Measurements from ENCODE around the gene FRMD1. TPM values are rescaled to one million over a fixed set of nuclear protein-coding genes. Genes with fewer than 3 reads are reported as not detected.

FRMD1 gene
- total and polyA plus RNA-seq, 2 donors (not counting 1 experiment from before 2014, with no cell fraction given) = not detected

- Mint-ChIP-seq H3K27ac (no peak overlapping the region), H3K9me3 (ENCODE audit: insufficient read depth) (no peaks in the 10 kb centered on the region), H3K4me1 (no peaks in the 10 kb centered on the region), H3K27me3 (no peaks in the 10 kb centered on the region), H3K4me3 (no peak overlapping the region)
- Histone ChIP-seq H3K9me3 (ENCODE audit: control extremely low read depth in 1 of 3, control insufficient read depth in 2 of 3, insufficient read depth in 1 of 3, low read length in 2 of 3) (peaks cover 0 to 14% (median 0%) of the 10 kb centered on the region in 3 donors), H3K27ac (ENCODE audit: low read length in 2 of 2) (no peak overlapping the region), H3K4me3 (ENCODE audit: control extremely low read depth in 1 of 5, extremely low read depth in 1 of 5, insufficient read depth in 1 of 5, low read depth in 2 of 5, low read length in 4 of 5) (no peak overlapping the region), H3K36me3 (replicated peaks in 1 of 2; ENCODE audit: control extremely low read depth in 1 of 2, control insufficient read depth in 1 of 2, extremely low read depth in 1 of 2, insufficient read depth in 2 of 2, low read length in 1 of 2) (no peaks in the 10 kb centered on the region), H3K4me2 (replicated peaks; ENCODE audit: low read depth, low read length, poor library complexity, severe bottlenecking) (no peak overlapping the region), H3K27me3 (replicated peaks in 1 of 4; ENCODE audit: control extremely low read depth in 1 of 4, control insufficient read depth in 3 of 4, insufficient read depth in 4 of 4, low read length in 3 of 4) (no peaks in the 10 kb centered on the region), H4K20me1 (ENCODE audit: control insufficient read depth, insufficient read depth, low read length, poor library complexity, severe bottlenecking) (no peaks in the 10 kb centered on the region), H3K79me2 (ENCODE audit: control insufficient read depth, insufficient read depth, low read length) (no peaks in the 10 kb centered on the region), H3K4me1 (ENCODE audit: control insufficient read depth in 2 of 2, insufficient read depth in 2 of 2, low read length in 2 of 2) (no peaks in the 10 kb centered on the region), H3K9ac (ENCODE audit: low read length) (no peak overlapping the region), H2AFZ (ENCODE audit: insufficient read depth, low read depth, low read length, poor library complexity, severe bottlenecking) (no peak overlapping the region)
- ChIA-PET CTCF (no interaction called here), POLR2A (no interaction called here)
- ATAC-seq (ENCODE audit: low read depth) (no peak), DNase-seq (no peak)
- WGBS (ENCODE audit: insufficient coverage) = 70% methylated on average over 16 of the region's 17 CpGs
- no peak for TF ChIP-seq CTCF (IDR thresholded peaks at IDR 0.05)
- TF ChIP-seq EZH2 (IDR thresholded peaks at IDR 0.05; ENCODE audit: borderline replicate concordance, insufficient read depth, low read depth, low read length, poor library complexity, severe bottlenecking) = no peak
- intact Hi-C loops (cut with micrococcal nuclease) = no loop called here
Observed at GRCh38 chr6:168082860-168083513, 4.0 kb upstream of the FRMD1 start.

DNA sequence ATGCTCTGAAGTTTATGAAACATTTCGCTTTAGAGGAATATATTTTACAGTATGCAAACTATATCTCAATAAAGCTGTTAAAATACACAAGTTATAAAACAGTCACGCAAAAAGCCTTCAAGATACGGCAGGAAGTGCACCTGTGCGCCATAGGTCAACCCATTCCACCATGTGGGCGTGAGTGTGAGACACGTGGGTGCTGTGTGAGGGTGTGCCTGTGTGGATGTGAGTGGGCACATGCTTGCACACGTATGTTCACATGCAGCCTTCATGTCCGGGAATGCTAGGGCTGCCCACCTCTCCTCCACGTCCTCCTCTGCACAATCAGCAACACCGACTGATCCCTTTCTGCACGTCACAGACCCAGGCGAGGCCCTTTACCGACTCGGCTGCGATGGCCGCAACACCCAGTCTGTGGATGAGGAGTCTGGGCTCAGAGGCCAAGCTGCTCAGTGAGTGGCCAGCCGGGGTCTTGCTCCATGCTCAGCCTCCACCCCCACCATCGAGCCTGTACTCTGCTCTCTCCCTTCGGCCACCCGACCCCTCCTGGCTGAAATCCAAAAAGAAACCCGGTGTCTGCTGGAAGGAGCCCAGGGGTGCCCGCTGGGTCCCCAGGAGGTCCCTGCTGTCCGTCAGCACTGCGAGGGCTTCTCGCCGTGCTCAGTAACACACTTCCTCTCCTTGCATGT is 3.0 kb upstream of the FRMD1 start:
- Histone ChIP-seq H3K36me3 (replicated peaks in 1 of 2; ENCODE audit: control extremely low read depth in 1 of 2, control insufficient read depth in 1 of 2, extremely low read depth in 1 of 2, insufficient read depth in 2 of 2, low read length in 1 of 2) (no peaks in the 10 kb centered on the region), H3K4me3 (ENCODE audit: control extremely low read depth in 1 of 5, extremely low read depth in 1 of 5, insufficient read depth in 1 of 5, low read depth in 2 of 5, low read length in 4 of 5) (no peak overlapping the region), H3K27ac (ENCODE audit: low read length in 2 of 2) (no peak overlapping the region), H4K20me1 (ENCODE audit: control insufficient read depth, insufficient read depth, low read length, poor library complexity, severe bottlenecking) (no peaks in the 10 kb centered on the region), H2AFZ (ENCODE audit: insufficient read depth, low read depth, low read length, poor library complexity, severe bottlenecking) (no peak overlapping the region), H3K4me1 (ENCODE audit: control insufficient read depth in 2 of 2, insufficient read depth in 2 of 2, low read length in 2 of 2) (no peaks in the 10 kb centered on the region), H3K4me2 (replicated peaks; ENCODE audit: low read depth, low read length, poor library complexity, severe bottlenecking) (no peak overlapping the region), H3K27me3 (replicated peaks in 1 of 4; ENCODE audit: control extremely low read depth in 1 of 4, control insufficient read depth in 3 of 4, insufficient read depth in 4 of 4, low read length in 3 of 4) (no peaks in the 10 kb centered on the region), H3K79me2 (ENCODE audit: control insufficient read depth, insufficient read depth, low read length) (no peaks in the 10 kb centered on the region), H3K9ac (ENCODE audit: low read length) (no peak overlapping the region), H3K9me3 (ENCODE audit: control extremely low read depth in 1 of 3, control insufficient read depth in 2 of 3, insufficient read depth in 1 of 3, low read length in 2 of 3) (peaks cover 0 to 19% (median 0%) of the 10 kb centered on the region in 3 donors)
- ChIA-PET POLR2A (no interaction called here), CTCF (no interaction called here)
- H3K9me3 Mint-ChIP-seq (ENCODE audit: insufficient read depth) = no peaks in the 10 kb centered on the region
- no peak overlapping the region for H3K4me3 Mint-ChIP-seq
- no peak for TF ChIP-seq EZH2 (IDR thresholded peaks at IDR 0.05; ENCODE audit: borderline replicate concordance, insufficient read depth, low read depth, low read length, poor library complexity, severe bottlenecking)
- TF ChIP-seq CTCF (IDR thresholded peaks at IDR 0.05) = no peak
- no peak for DNase-seq
- no peak for ATAC-seq (ENCODE audit: low read depth)
- H3K4me1 Mint-ChIP-seq = no peaks in the 10 kb centered on the region
- 90% methylated on average over 15 of the region's 26 CpGs for WGBS (ENCODE audit: insufficient coverage)
- intact Hi-C loops (cut with micrococcal nuclease) = no loop called here
- H3K27ac Mint-ChIP-seq = no peak overlapping the region
- no peaks in the 10 kb centered on the region for H3K27me3 Mint-ChIP-seq
